Fibroblast of lung (primary cell): ENCODE measurements around the gene GRIN3B. TPM values are rescaled to one million over a fixed set of nuclear protein-coding genes. Genes with fewer than 3 reads are reported as not detected.

ENCODE experiments used
- DNase-seq, 2 donors: peaks; one replicate each; pipeline versions ENCODE4 v3.0.0 to v3.0.0-alpha.2; 2010; ENCODE audit warnings: low read depth in 2 of 2
- H2AFZ ChIP-seq: 2 replicates; pipeline ENCODE4 v1.5.1; 2012; ENCODE audit warnings: low read length, control low read depth, inconsistent platforms
- H3K27ac ChIP-seq: 2 replicates; pipeline ENCODE4 v1.5.1; 2011; ENCODE audit warnings: low read length, control low read depth; ENCODE audit not compliant: insufficient read depth
- H3K27me3 ChIP-seq: 2 replicates; pipeline ENCODE4 v1.5.1; 2011; ENCODE audit warnings: mild to moderate bottlenecking, low read length; ENCODE audit not compliant: control insufficient read depth, insufficient read depth
- H3K36me3 ChIP-seq: 2 replicates; pipeline ENCODE4 v1.5.1; 2011; ENCODE audit warnings: low read length; ENCODE audit not compliant: control insufficient read depth, insufficient read depth
- H3K4me1 ChIP-seq: 2 replicates; pipeline ENCODE4 v1.5.1; 2011; ENCODE audit warnings: low read length; ENCODE audit not compliant: control insufficient read depth, insufficient read depth; ENCODE audit errors: extremely low read depth
- H3K4me2 ChIP-seq: 2 replicates; pipeline ENCODE4 v1.5.1; 2011; ENCODE audit warnings: low read length, control low read depth; ENCODE audit not compliant: insufficient read depth; ENCODE audit errors: extremely low read depth
- H3K4me3 ChIP-seq, 4 experiments: fragments of 200-600 bp in 1 of 4; sonication (generic) in 1 of 4; replicated peaks in 1 of 4; 2 replicates each; pipeline ENCODE4 v1.5.1; 2011 to 2016; ENCODE audit warnings: low read length in 4 of 4, low read depth in 3 of 4, mild to moderate bottlenecking in 3 of 4, control low read depth in 2 of 4, inconsistent platforms in 1 of 4, mixed read lengths in 1 of 4; ENCODE audit not compliant: insufficient read depth in 1 of 4; ENCODE audit errors: control extremely low read depth in 1 of 4
- H3K79me2 ChIP-seq: 2 replicates; pipeline ENCODE4 v1.5.1; 2012; ENCODE audit warnings: mild to moderate bottlenecking, low read length, inconsistent platforms; ENCODE audit not compliant: control insufficient read depth, insufficient read depth
- H3K9ac ChIP-seq: 2 replicates; pipeline ENCODE4 v1.5.1; 2011; ENCODE audit warnings: mild to moderate bottlenecking, low read length, control low read depth; ENCODE audit not compliant: insufficient read depth
- H3K9me3 ChIP-seq: 2 replicates; pipeline ENCODE4 v1.5.1; 2012; ENCODE audit warnings: low read depth, low read length; ENCODE audit not compliant: control insufficient read depth, insufficient read depth
- H4K20me1 ChIP-seq: 2 replicates; pipeline ENCODE4 v1.5.1; 2011; ENCODE audit warnings: low read length; ENCODE audit not compliant: control insufficient read depth, insufficient read depth; ENCODE audit errors: extremely low read depth
- EZH2 ChIP-seq: IDR thresholded peaks from 2 replicates; pipeline ENCODE4 v1.5.1; 2012; ENCODE audit warnings: low read length, control low read depth, mild to moderate bottlenecking; ENCODE audit errors: missing control alignments
- polyA plus RNA-seq, 2 donors: library from polyadenylated mRNA; depleted of rRNA in 1 of 2; stranded (reverse) in 1 of 2; unstranded in 1 of 2; fragments of >200 nt; gene quantifications; 2 replicates each; pipeline ENCODE4 v1.2.1, GENCODE V29; 2011 to 2012; ENCODE audit warnings: missing spikeins in 1 of 2
- total RNA-seq: library from RNA; depleted of rRNA; stranded (reverse); fragments of >200 nt; gene quantifications from 2 replicates; pipeline ENCODE4 v1.2.1, GENCODE V29; 2014
- TF ChIP-seq, protein P1 (sequence below), 2 donors: IDR thresholded peaks in 1 of 2; conservative IDR thresholded peaks in 1 of 2; 1 replicate in 1 of 2; 2 replicates in 1 of 2; pipeline ENCODE4 v1.5.1; 2011 to 2012; ENCODE audit warnings: low read length in 2 of 2, control low read depth in 1 of 2, inconsistent platforms in 1 of 2, low read depth in 1 of 2, mild to moderate bottlenecking in 1 of 2

The GRIN3B gene
- total and polyA plus RNA-seq, 2 donors (not counting 1 experiment from before 2014, with no cell fraction given) = 0.12 to 0.66 TPM

DNA sequence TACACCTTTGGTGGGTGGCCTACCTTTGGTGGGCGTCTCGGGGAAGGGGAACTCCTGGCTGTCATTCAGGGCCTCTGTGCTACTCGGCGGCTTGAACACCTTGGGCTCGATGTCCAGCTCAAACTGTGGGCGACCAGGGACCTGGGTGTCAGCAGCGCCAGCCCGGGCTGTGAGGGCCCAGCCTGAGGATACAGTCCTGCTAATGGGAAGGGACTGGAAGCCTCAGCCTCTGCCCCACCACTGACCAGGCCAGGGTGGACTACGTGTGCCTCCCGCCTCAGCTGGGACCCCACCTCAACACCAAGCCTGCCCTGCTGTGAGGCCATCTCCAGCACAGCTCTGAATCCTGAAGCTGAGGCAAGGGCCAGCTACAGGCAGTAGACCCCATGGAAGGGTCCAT lies 13.0 kb downstream of the GRIN3B start:
- H3K4me1 ChIP-seq = peaks cover 34% of the 10 kb centered on the region
- no peak overlapping the region for H3K27ac ChIP-seq
- no peaks in the 10 kb centered on the region for H3K27me3 ChIP-seq
- H3K9me3 ChIP-seq = no peaks in the 10 kb centered on the region
- H4K20me1 ChIP-seq = peaks cover 1% of the 10 kb centered on the region
- H3K9ac ChIP-seq = no peak overlapping the region
- no peak overlapping the region for H3K4me3 ChIP-seq
- no peak overlapping the region for H2AFZ ChIP-seq
- H3K79me2 ChIP-seq = peaks cover 58% of the 10 kb centered on the region
- peaks cover 26% of the 10 kb centered on the region for H3K36me3 ChIP-seq
- no peak for DNase-seq
- TF ChIP-seq, protein P1, sequence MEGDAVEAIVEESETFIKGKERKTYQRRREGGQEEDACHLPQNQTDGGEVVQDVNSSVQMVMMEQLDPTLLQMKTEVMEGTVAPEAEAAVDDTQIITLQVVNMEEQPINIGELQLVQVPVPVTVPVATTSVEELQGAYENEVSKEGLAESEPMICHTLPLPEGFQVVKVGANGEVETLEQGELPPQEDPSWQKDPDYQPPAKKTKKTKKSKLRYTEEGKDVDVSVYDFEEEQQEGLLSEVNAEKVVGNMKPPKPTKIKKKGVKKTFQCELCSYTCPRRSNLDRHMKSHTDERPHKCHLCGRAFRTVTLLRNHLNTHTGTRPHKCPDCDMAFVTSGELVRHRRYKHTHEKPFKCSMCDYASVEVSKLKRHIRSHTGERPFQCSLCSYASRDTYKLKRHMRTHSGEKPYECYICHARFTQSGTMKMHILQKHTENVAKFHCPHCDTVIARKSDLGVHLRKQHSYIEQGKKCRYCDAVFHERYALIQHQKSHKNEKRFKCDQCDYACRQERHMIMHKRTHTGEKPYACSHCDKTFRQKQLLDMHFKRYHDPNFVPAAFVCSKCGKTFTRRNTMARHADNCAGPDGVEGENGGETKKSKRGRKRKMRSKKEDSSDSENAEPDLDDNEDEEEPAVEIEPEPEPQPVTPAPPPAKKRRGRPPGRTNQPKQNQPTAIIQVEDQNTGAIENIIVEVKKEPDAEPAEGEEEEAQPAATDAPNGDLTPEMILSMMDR (conservative IDR thresholded peaks at IDR 0.05 in 1 of 2, IDR thresholded peaks at IDR 0.05 in 1 of 2; ENCODE audit: low read depth in 1 of 2, low read length in 2 of 2) = no peak
- no peak for TF ChIP-seq EZH2
- no peak overlapping the region for H3K4me2 ChIP-seq

DNA sequence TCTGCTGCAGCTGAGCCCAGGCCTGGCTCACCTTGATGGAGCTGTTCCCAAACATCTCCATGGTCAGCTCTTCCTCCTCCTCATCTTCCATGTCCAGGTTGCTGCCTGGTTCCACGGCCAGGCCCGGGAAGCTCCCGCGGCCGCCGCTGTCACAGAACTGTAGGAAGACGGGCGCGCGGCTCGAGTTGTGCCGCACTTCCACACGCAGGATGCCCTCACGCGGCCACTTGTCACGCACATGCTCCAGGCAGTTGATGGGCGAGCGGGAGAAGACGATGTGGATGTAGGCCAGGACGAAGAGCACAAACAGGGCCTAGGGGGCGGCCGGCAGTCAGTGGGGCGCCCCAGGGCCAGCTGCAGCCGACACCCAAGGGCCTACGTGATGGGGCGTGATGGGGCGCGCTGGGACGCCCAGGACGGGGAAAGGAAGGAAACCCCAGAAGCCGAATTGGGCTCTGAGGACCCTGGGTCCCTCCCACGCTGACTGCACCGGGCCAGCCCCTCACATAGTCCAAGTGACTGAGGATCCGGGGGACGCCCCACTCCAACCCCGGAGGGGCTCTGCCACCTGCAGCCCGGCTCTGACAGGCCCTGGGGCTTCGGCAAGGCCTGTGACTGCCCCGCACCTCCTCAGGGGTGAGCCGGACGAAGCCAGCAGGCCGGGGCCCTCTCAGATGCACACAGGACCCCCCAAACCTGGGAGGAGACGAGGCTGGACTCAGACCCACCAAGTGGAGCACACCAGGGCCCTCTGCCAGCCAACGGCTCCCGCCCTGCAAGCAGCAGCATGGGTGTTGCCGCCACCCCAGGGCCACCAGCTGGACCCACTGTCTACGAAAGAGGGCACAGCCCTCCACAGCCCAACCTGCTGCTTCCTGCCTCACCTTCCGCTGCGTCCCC lies 14.2 kb downstream of the GRIN3B start:
- Histone ChIP-seq H3K79me2 (peaks cover 69% of the 10 kb centered on the region), H2AFZ (no peak overlapping the region), H3K27ac (no peak overlapping the region), H3K4me2 (no peak overlapping the region), H3K27me3 (no peaks in the 10 kb centered on the region), H3K36me3 (peaks cover 26% of the 10 kb centered on the region), H3K4me1 (peaks cover 28% of the 10 kb centered on the region), H4K20me1 (peaks cover 1% of the 10 kb centered on the region), H3K9me3 (no peaks in the 10 kb centered on the region), H3K4me3 (no peak overlapping the region), H3K9ac (no peak overlapping the region)
- DNase-seq = no peak
- TF ChIP-seq EZH2 = no peak
- TF ChIP-seq, protein P1 (conservative IDR thresholded peaks at IDR 0.05 in 1 of 2, IDR thresholded peaks at IDR 0.05 in 1 of 2; ENCODE audit: low read depth in 1 of 2, low read length in 2 of 2) = no peak

DNA sequence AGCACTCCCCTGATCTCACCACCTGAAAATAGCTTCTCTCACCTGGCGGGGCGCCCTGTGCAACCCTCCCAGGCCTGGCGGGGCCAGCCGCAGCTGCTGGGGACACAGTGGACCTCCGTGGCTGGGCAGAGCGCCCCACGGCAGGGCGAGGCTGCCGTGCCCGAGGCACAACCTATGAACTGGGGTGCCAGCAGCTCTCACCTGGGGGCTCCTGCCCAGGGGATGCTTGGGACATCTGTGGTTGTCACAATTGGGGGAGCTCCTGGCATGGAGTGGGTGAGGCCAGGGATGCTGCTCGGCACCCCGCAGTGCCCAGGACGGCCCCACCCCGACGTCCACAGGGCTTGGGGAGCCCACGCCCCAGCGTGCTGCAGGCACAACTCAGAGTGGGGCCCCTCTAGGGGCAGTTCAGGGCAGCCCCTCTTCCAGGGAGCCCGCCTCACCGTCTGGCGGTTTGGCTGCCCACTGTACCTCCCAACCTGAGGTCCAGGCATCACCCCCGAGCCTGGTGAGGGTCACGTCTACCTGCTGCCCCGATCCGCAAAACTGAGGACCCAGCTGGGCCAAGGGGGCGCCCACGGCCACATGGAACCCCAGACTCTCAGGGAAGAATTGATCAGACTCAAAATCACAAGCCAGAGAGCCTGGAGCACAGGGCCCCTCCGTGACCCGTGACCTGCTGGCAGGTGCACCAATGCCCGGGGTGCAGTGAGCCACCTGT lies 15.0 kb downstream of the GRIN3B start:
- Histone ChIP-seq H3K79me2 (peaks cover 78% of the 10 kb centered on the region), H4K20me1 (peaks cover 1% of the 10 kb centered on the region), H3K36me3 (peaks cover 26% of the 10 kb centered on the region), H3K9me3 (no peaks in the 10 kb centered on the region), H3K27ac (no peak overlapping the region), H3K9ac (no peak overlapping the region), H3K4me3 (no peak overlapping the region), H3K4me1 (peaks cover 22% of the 10 kb centered on the region), H3K4me2 (no peak overlapping the region), H3K27me3 (no peaks in the 10 kb centered on the region), H2AFZ (no peak overlapping the region)
- DNase-seq = no peak
- TF ChIP-seq, protein P1 (conservative IDR thresholded peaks at IDR 0.05 in 1 of 2, IDR thresholded peaks at IDR 0.05 in 1 of 2; ENCODE audit: low read depth in 1 of 2, low read length in 2 of 2) = no peak
- TF ChIP-seq EZH2 = no peak
